ENCODE data around the gene RTTN.

The RTTN gene

GRCh38 chr18:70025580-70025979 is 179.9 kb downstream of the RTTN start:
- no peaks in the 10 kb centered on the region for H3K9me2 ChIP-seq (replicated peaks; ENCODE audit: insufficient read depth, low read length)
- no peak overlapping the region for H3K4me2 ChIP-seq (ENCODE audit: low read depth, low read length, poor library complexity, severe bottlenecking)
- no peaks in the 10 kb centered on the region for H3K9me3 ChIP-seq (ENCODE audit: insufficient read depth, low read length)
- no peaks in the 10 kb centered on the region for H4K20me1 ChIP-seq (ENCODE audit: low read depth, low read length)
- H3K27me3 ChIP-seq (ENCODE audit: low read length), result no peaks in the 10 kb centered on the region
- no peak overlapping the region for H2AFZ ChIP-seq (ENCODE audit: low read depth, low read length, severe bottlenecking)
- no peaks in the 10 kb centered on the region for H3F3A ChIP-seq (ENCODE audit: insufficient read depth)
- H3K36me3 ChIP-seq (ENCODE audit: low read length), result peaks cover 7% of the 10 kb centered on the region; the same call in 1 of the 2 replicates
- H3K9ac ChIP-seq (ENCODE audit: low read length), result no peak overlapping the region
- no peak overlapping the region for H3K4me3 ChIP-seq (ENCODE audit: insufficient read depth, low read length, poor library complexity, severe bottlenecking)
- TF ChIP-seq CTCF (IDR thresholded peaks at IDR 0.05; ENCODE audit: insufficient read depth, low read length, poor library complexity, severe bottlenecking) (no peak), EZH2phosphoT487 (conservative IDR thresholded peaks at IDR 0.05; ENCODE audit: low read length) (no peak)
- H3K27ac ChIP-seq (ENCODE audit: low read depth, low read length), result no peak overlapping the region
- no peaks in the 10 kb centered on the region for H3K79me2 ChIP-seq (ENCODE audit: insufficient read depth, low read length)

- H3K4me3 ChIP-seq (ENCODE audit: insufficient read depth, low read length, poor library complexity, severe bottlenecking), result no peak overlapping the region
- H3F3A ChIP-seq (ENCODE audit: insufficient read depth), result no peaks in the 10 kb centered on the region
- TF ChIP-seq CTCF (IDR thresholded peaks at IDR 0.05; ENCODE audit: insufficient read depth, low read length, poor library complexity, severe bottlenecking), result no peak
- TF ChIP-seq EZH2phosphoT487 (conservative IDR thresholded peaks at IDR 0.05; ENCODE audit: low read length), result no peak
- no peaks in the 10 kb centered on the region for H4K20me1 ChIP-seq (ENCODE audit: low read depth, low read length)
- no peak overlapping the region for H3K9ac ChIP-seq (ENCODE audit: low read length)
- no peaks in the 10 kb centered on the region for H3K27me3 ChIP-seq (ENCODE audit: low read length)
- H3K36me3 ChIP-seq (ENCODE audit: low read length), result peaks cover 7% of the 10 kb centered on the region; the same call in 1 of the 2 replicates
- no peak overlapping the region for H2AFZ ChIP-seq (ENCODE audit: low read depth, low read length, severe bottlenecking)
- H3K79me2 ChIP-seq (ENCODE audit: insufficient read depth, low read length), result no peaks in the 10 kb centered on the region
- H3K4me2 ChIP-seq (ENCODE audit: low read depth, low read length, poor library complexity, severe bottlenecking), result no peak overlapping the region
- no peaks in the 10 kb centered on the region for H3K9me3 ChIP-seq (ENCODE audit: insufficient read depth, low read length)
- no peaks in the 10 kb centered on the region for H3K9me2 ChIP-seq (replicated peaks; ENCODE audit: insufficient read depth, low read length)
- no peak overlapping the region for H3K27ac ChIP-seq (ENCODE audit: low read depth, low read length)
Measured at GRCh38 chr18:70024829-70025228, 180.7 kb downstream of the RTTN start.

- no peak for TF ChIP-seq CTCF (IDR thresholded peaks at IDR 0.05; ENCODE audit: insufficient read depth, low read length, poor library complexity, severe bottlenecking)
- TF ChIP-seq EZH2phosphoT487 (conservative IDR thresholded peaks at IDR 0.05; ENCODE audit: low read length), result no peak
- H2AFZ ChIP-seq (ENCODE audit: low read depth, low read length, severe bottlenecking), result no peak overlapping the region
- no peaks in the 10 kb centered on the region for H3F3A ChIP-seq (ENCODE audit: insufficient read depth)
- H3K4me2 ChIP-seq (ENCODE audit: low read depth, low read length, poor library complexity, severe bottlenecking), result no peak overlapping the region
- H3K9me2 ChIP-seq (replicated peaks; ENCODE audit: insufficient read depth, low read length), result no peaks in the 10 kb centered on the region
- H3K4me3 ChIP-seq (ENCODE audit: insufficient read depth, low read length, poor library complexity, severe bottlenecking), result no peak overlapping the region
- no peak overlapping the region for H3K9ac ChIP-seq (ENCODE audit: low read length)
- H3K9me3 ChIP-seq (ENCODE audit: insufficient read depth, low read length), result no peaks in the 10 kb centered on the region
- no peaks in the 10 kb centered on the region for H4K20me1 ChIP-seq (ENCODE audit: low read depth, low read length)
- H3K27ac ChIP-seq (ENCODE audit: low read depth, low read length), result no peak overlapping the region
- peaks cover 4% of the 10 kb centered on the region; the same call in 1 of the 2 replicates for H3K36me3 ChIP-seq (ENCODE audit: low read length)
- H3K27me3 ChIP-seq (ENCODE audit: low read length), result no peaks in the 10 kb centered on the region
- no peaks in the 10 kb centered on the region for H3K79me2 ChIP-seq (ENCODE audit: insufficient read depth, low read length)
Measured at GRCh38 chr18:70024093-70024492, 181.4 kb downstream of the RTTN start.

Measured in SU-DHL-6 (cell line).